HG03520 (cell line): ENCODE measurements around the gene NMUR2.
A peak's percentile ranks its signal among the peaks of the same experiment; 100 is the strongest.

Experiments used
- ATAC-seq: cut with Tn5 transposase; IDR thresholded peaks from one replicate; pipeline ENCODE4 v1.9.1; 2021; ENCODE audit warnings: mild to moderate bottlenecking, moderate library complexity; ENCODE audit not compliant: unreplicated experiment

NMUR2 gene

GRCh38 chr5:152405145-152405544, at the start of gene NMUR2:
Gene NMUR2 (minus strand): TSS chr5:152405279. CDS start chr5:152405113, 166 bp downstream.
- ATAC-seq: no peak

- no peak for ATAC-seq
Observed at GRCh38 chr5:152443935-152444334, 38.9 kb upstream of the NMUR2 start.

- ATAC-seq: no peak
Observed at GRCh38 chr5:152439791-152440190, 34.7 kb upstream of the NMUR2 start.

GRCh38 chr5:152437866-152438265, 32.8 kb upstream of the NMUR2 start:
- ATAC-seq: no peak

GRCh38 chr5:152427721-152428120, 22.6 kb upstream of the NMUR2 start:
- ATAC-seq: no peak

GRCh38 chr5:152425083-152425482, 20.0 kb upstream of the NMUR2 start:
- no peak for ATAC-seq

- no peak for ATAC-seq
Observed at GRCh38 chr5:152424501-152424900, 19.4 kb upstream of the NMUR2 start.

- ATAC-seq: no peak
Observed at GRCh38 chr5:152422081-152422480, 17.0 kb upstream of the NMUR2 start.

GRCh38 chr5:152412129-152412528, 7.0 kb upstream of the NMUR2 start:
- no peak for ATAC-seq

GRCh38 chr5:152406082-152406481, 1.0 kb upstream of the NMUR2 start:
- no peak for ATAC-seq

- ATAC-seq: no peak
Observed at GRCh38 chr5:152404494-152404893, 585 bp downstream of the NMUR2 start.

GRCh38 chr5:152403046-152403445, 2.0 kb downstream of the NMUR2 start:
- ATAC-seq: no peak

- no peak for ATAC-seq
Observed at GRCh38 chr5:152400846-152401245, 4.2 kb downstream of the NMUR2 start.

GRCh38 chr5:152397581-152397980, 7.5 kb downstream of the NMUR2 start:
- ATAC-seq: peak; percentile 93

- no peak for ATAC-seq
Observed at GRCh38 chr5:152393441-152393840, 11.6 kb downstream of the NMUR2 start.

- no peak for ATAC-seq
Observed at GRCh38 chr5:152389208-152389849, 15.8 kb downstream of the NMUR2 start.

- no peak for ATAC-seq
Observed at GRCh38 chr5:152388610-152389009, 16.5 kb downstream of the NMUR2 start.

GRCh38 chr5:152380415-152381123, 24.5 kb downstream of the NMUR2 start:
- no peak for ATAC-seq

- ATAC-seq: no peak
Observed at GRCh38 chr5:152379331-152379730, 25.7 kb downstream of the NMUR2 start.

GRCh38 chr5:152378730-152379129, 26.3 kb downstream of the NMUR2 start:
- ATAC-seq: no peak

- ATAC-seq: no peak
Observed at GRCh38 chr5:152376886-152377285, 28.2 kb downstream of the NMUR2 start.

GRCh38 chr5:152374711-152375275, 30.3 kb downstream of the NMUR2 start:
- no peak for ATAC-seq
